Right atrium auricular region (tissue), 2 donors: ENCODE data around the gene UNCX. TPM values are rescaled to one million over a fixed set of nuclear protein-coding genes. Genes with fewer than 3 reads are reported as not detected.

ENCODE experiments used
- DNase-seq: peaks from one replicate; pipeline ENCODE4 v3.0.0-alpha.2; 2019; ENCODE audit warnings: low spot score
- H3K27ac ChIP-seq, 2 donors: fragments of 200-600 bp; sonication (generic); 1 replicate in 1 of 2; 2 replicates in 1 of 2; pipeline ENCODE4 v1.5.1; 2016 to 2019
- H3K27me3 ChIP-seq, 2 donors: fragments of 200-600 bp; sonication (generic); one replicate each; pipeline versions ENCODE4 v1.5.1 to v1.6.0; 2017 to 2019
- H3K36me3 ChIP-seq: fragments of 200-600 bp; sonication (generic); one replicate; pipeline ENCODE4 v1.5.1; 2016
- H3K4me1 ChIP-seq, 2 donors: fragments of 200-600 bp; sonication (generic); one replicate each; pipeline versions ENCODE4 v1.5.1 to v1.6.0; 2017 to 2019
- H3K4me3 ChIP-seq, 2 donors: fragments of 200-600 bp; sonication (generic); 1 replicate in 1 of 2; 2 replicates in 1 of 2; pipeline ENCODE4 v1.5.1; 2017 to 2019; ENCODE audit warnings: mild to moderate bottlenecking in 1 of 2, moderate library complexity in 1 of 2
- H3K9me3 ChIP-seq, 2 donors: fragments of 200-600 bp; sonication (generic); one replicate each; pipeline ENCODE4 v1.5.1; 2019
- CTCF ChIP-seq, 2 donors: fragments of 200-600 bp; sonication (generic); IDR thresholded peaks; one replicate each; pipeline ENCODE4 v1.5.1; 2019; ENCODE audit warnings: antibody characterized with exemption in 2 of 2
- total RNA-seq, 2 donors: library from RNA; depleted of rRNA; stranded (reverse); fragments of >200 nt; gene quantifications; one replicate each; pipeline ENCODE4 v1.1.0, GENCODE V29; 2016

The UNCX gene
- total RNA-seq, 2 donors from 2014 or later, result not detected

GRCh38 chr7:1234881-1235500, 2.3 kb downstream of the UNCX start:
- H3K27me3 ChIP-seq, result peaks cover 53 to 85% of the 10 kb centered on the region in 2 donors
- TF ChIP-seq CTCF (IDR thresholded peaks at IDR 0.05), result no peak
- H3K27ac ChIP-seq, result no peak overlapping the region
- no peaks in the 10 kb centered on the region for H3K36me3 ChIP-seq
- no peaks in the 10 kb centered on the region for H3K9me3 ChIP-seq
- H3K4me1 ChIP-seq, result peaks cover 0 to 20% of the 10 kb centered on the region in 2 donors
- H3K4me3 ChIP-seq, result no peak overlapping the region
- DNase-seq, result no peak

GRCh38 chr7:1235501-1236131, 2.9 kb downstream of the UNCX start:
- no peak for DNase-seq
- H3K4me3 ChIP-seq, result no peak overlapping the region
- H3K27me3 ChIP-seq, result peaks cover 57 to 85% of the 10 kb centered on the region in 2 donors
- H3K27ac ChIP-seq, result no peak overlapping the region
- H3K36me3 ChIP-seq, result no peaks in the 10 kb centered on the region
- H3K4me1 ChIP-seq, result peaks cover 0 to 16% of the 10 kb centered on the region in 2 donors
- H3K9me3 ChIP-seq, result no peaks in the 10 kb centered on the region
- TF ChIP-seq CTCF (IDR thresholded peaks at IDR 0.05), result no peak

GRCh38 chr7:1236132-1236661, 3.5 kb downstream of the UNCX start:
- peaks cover 0 to 21% of the 10 kb centered on the region in 2 donors for H3K4me1 ChIP-seq
- no peak for DNase-seq
- peaks cover 57 to 85% of the 10 kb centered on the region in 2 donors for H3K27me3 ChIP-seq
- no peak overlapping the region for H3K27ac ChIP-seq
- H3K36me3 ChIP-seq, result no peaks in the 10 kb centered on the region
- no peaks in the 10 kb centered on the region for H3K9me3 ChIP-seq
- H3K4me3 ChIP-seq, result no peak overlapping the region
- TF ChIP-seq CTCF (IDR thresholded peaks at IDR 0.05), result no peak

DNA sequence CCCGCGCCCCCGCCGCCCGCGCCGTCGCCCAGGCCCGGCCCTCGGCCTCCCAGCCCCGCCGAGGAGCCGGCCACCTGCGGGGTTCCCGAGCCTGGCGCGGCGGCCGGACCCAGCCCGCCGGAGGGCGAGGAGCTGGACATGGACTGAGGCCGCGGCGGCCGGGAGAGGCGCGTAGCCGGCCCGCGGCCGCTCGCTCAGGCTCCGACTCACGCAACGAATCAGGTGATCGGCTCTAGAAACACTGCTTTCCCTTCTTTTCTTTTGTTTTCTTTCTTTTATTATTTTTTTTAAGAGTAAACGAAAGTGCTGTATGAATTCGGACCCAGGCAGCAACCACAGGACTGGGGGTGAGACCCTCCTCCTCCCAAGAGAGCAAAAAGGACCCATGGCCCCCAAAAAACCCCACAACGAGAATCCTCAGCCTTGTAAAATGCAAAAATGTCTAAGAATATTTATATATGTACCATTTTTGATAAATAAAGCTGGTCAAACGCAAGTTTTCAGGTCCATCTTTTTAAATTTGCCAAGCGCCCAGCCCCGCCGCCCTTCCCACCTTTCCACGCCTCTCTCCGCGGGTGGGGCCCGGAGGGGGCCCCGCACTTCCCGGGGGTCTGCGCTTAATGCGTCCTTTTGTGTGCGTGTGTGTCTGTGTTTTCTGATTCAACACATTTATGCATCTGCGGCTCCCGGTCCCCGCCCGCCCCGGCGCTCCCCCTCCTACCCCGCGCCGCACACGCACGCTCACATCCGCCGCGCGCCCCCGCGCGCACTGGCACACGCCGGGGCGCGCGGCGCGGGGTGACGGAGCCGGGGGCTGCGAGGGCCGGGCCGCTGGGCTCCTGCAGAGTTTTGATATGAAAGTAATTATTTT, 4.4 kb downstream of the UNCX start:
- Histone ChIP-seq H3K36me3 (no peaks in the 10 kb centered on the region), H3K4me3 (no peak overlapping the region), H3K27ac (no peak overlapping the region), H3K9me3 (no peaks in the 10 kb centered on the region), H3K27me3 (peaks cover 60 to 85% of the 10 kb centered on the region in 2 donors), H3K4me1 (peaks cover 0 to 28% of the 10 kb centered on the region in 2 donors)
- no peak for DNase-seq
- TF ChIP-seq CTCF (IDR thresholded peaks at IDR 0.05), result no peak

DNA sequence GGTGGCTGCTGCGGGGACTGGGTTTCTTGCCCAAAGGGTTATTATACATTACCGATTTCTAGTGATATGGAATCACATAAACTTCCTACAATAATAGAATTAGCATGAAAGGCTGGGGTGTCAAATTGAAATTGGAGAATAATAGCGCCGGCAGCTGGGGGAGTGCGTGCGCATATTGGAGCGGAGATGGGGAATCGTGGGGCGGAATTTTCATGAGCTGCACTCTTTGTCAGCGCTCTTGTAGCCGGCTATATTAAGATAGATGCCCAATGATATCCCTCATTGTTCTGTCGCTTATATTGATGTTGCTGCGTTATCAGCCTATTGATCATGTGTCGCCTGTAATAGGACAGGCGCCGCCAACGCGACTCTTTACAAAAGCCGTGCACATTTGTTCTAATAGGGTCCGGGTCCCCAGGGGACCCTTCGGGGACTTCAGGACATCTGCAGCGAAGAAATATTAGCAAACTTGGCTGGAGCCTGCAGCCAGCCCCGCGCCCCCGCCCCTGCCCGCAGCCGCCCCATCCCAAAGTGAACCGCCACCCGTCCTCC, 5.1 kb downstream of the UNCX start:
- Histone ChIP-seq H3K27ac (no peak overlapping the region), H3K4me1 (peaks cover 0 to 35% of the 10 kb centered on the region in 2 donors), H3K4me3 (no peak overlapping the region), H3K36me3 (no peaks in the 10 kb centered on the region), H3K27me3 (peaks cover 61 to 88% of the 10 kb centered on the region in 2 donors), H3K9me3 (no peaks in the 10 kb centered on the region)
- no peak for DNase-seq
- TF ChIP-seq CTCF (IDR thresholded peaks at IDR 0.05), result no peak
